GM12801 (cell line): ENCODE data around the gene RAB11FIP4.

Source experiments
- CTCF ChIP-seq: IDR thresholded peaks from one replicate; pipeline ENCODE4 v1.5.1; 2011; ENCODE audit warnings: control low read depth; ENCODE audit not compliant: insufficient read length; ENCODE audit errors: extremely low read depth

The RAB11FIP4 gene

DNA sequence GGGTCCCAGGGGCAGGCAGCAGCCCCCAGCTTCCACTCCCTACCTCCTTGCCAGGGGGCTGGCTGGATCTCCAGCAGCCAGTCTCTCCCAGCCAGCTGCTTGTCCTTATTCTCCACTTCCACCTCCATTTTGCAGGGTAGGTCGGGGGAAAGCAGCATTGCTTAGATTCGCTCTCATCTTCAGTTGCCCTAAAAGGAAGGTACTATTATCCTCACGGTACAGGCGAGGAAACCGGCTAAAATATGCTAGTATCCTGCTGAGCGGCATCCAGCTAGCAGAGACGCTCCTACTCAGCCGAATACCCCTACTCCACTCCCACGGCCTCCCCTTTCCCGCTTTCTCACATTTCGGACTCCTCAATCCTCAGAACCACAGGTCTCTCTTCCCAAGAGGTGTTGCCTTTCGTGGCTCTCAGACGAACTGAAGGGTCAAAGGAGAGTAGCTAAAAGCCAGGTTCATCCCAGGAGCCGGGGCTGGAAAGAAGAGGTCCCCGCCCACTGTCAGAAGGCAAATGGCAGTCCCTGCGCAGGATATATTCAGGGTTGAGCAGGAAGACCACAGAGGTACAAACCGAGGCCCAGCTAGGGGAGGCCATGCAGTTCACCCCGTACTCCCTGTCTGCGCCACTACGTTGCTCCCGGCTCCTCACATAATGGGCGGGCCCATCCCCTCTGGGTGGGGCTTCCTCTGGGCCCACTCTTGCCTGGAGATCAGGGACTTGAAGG lies 1.7 kb upstream of the RAB11FIP4 start:
- no peak for TF ChIP-seq CTCF

DNA sequence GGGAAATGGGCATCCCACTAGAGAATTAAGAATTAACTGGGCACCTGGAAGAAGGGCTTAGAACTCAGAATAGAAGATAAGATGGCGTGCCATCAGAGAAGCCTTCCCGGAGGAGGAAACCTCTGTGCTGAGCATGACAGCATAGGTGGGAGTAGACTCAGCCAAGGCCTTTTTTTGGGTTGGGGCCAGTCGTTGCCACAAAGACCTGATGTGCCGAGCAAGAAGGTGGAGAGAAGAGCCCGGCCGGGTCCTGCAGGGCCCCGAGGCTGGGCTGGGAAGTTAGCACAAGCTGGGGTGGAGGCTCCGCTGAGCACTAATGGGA lies 1.1 kb upstream of the RAB11FIP4 start:
- no peak for TF ChIP-seq CTCF

DNA sequence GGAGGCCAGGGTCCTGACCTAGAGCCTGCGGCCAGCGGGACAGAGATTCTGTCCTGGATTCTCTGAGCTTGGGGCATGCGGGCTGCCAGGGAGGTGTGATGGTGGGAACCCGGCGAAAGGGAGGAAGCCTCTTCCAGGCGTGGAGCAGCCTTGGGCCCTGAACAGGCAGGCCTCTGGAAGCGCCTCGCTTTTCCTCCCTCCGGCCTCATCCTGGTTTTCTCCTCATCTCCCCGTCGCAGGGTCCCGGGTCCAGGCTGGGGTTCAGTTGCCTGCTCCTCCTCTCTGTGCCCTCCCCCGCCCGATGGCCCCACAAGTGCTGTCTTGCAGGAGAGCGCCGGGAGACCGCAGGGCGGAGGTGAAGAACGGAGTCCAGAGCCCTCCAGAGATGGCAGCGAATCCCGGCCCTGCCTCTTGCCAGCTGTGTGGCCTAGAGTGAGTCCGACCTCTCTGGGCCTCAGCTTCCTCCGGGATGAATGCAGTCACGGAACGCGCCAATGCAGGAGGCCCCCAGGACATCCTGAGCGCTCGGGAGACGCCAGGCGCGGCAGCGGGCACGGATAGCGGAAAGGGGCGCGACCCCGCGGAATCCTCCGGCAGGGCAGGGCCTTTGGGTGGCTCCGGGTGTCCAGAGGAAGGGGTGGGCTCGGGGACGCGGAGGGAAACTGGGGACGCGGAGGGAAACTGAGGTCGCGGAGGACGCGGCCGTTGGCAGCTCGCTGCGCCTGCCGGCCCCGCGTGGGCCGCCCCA lies 553 bp upstream of the RAB11FIP4 start:
- no peak for TF ChIP-seq CTCF

- no peak for TF ChIP-seq CTCF
Observed at GRCh38 chr17:31392002-31392855, 754 bp downstream of the RAB11FIP4 start.

DNA sequence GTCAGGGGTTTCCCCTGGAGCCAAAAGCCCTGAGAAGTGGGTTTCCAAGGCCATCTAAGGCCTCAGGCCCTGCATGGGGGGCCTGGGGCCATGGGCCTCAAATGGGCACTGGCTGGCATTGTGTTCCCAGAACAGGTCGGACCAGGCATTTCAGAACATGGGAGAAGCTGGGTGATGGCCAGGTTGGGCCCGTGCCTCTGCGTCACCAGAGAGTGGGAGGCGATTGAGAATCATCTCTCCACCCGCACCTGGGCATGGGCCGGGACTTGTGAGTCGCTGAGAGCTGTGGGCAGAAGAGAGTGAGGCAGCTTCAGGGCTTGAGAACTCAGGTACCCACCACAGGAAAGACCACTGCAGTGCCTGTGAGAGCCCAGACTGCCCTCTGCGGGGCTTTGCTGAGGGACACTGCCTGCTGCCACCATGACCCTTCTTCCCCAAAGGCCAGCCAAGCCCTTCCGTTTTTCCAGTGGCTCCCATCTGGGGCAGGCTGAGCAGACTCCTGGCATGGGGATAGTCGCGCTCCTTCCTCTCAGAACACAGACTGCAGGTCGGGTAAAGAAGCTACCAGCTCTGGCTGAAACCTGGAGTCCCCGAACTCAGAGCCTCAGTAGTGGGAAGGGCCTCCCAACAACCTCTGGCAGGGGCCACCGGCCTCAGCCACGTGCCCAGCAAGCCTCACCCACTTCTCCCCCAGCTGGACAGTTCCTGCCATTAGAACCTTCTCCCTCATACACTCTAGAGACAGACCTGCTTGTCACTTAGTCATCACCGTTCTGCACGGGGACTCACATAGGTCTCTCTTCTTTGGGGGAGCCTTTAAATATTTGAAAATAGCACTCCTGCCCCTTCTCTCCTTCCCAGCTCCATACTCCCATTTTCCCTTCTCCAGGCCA lies 1.6 kb downstream of the RAB11FIP4 start:
- no peak for TF ChIP-seq CTCF

DNA sequence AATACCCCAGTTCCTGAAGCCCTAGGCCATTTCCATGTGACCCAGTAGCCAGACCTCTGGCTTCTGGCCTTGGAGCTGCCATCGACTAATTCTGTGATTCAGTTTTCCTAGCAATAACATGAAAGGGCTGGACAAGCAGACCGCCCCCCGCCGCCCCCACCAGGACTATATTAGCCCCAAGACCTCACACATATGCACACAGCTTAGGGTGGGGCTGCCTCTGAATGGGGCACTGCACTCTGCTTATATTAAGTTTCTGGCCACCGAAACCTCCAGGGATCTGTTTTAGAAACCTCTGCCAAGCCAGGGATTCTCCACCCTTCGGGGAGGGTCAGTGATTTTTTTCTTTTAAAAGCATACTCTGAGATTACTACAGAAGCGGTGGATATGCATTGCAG lies 2.3 kb downstream of the RAB11FIP4 start:
- no peak for TF ChIP-seq CTCF
